ENCODE data around the gene COL19A1.

Gene COL19A1

DNA sequence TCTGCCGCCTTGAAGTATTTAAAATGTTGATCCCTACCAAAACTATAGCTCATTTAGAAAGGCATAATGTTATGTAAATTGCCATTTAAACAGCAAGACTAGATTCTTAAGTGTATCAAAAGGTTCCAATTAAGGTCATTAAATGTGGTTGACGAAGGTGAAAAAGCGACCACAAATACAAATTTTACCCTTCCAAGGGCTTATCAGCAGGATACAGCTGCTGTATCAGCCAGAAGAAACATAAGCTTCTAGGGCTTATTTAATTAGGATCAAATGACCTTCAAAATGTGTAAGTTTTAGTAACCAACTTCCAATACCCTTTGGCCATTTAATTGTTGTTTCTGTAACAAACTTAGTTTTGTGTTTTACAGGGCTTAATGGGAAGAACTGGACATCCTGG is 296.6 kb downstream of the COL19A1 start:
- H3K27ac ChIP-seq = no peak overlapping the region
- TF ChIP-seq, protein P1, sequence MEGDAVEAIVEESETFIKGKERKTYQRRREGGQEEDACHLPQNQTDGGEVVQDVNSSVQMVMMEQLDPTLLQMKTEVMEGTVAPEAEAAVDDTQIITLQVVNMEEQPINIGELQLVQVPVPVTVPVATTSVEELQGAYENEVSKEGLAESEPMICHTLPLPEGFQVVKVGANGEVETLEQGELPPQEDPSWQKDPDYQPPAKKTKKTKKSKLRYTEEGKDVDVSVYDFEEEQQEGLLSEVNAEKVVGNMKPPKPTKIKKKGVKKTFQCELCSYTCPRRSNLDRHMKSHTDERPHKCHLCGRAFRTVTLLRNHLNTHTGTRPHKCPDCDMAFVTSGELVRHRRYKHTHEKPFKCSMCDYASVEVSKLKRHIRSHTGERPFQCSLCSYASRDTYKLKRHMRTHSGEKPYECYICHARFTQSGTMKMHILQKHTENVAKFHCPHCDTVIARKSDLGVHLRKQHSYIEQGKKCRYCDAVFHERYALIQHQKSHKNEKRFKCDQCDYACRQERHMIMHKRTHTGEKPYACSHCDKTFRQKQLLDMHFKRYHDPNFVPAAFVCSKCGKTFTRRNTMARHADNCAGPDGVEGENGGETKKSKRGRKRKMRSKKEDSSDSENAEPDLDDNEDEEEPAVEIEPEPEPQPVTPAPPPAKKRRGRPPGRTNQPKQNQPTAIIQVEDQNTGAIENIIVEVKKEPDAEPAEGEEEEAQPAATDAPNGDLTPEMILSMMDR (IDR thresholded peaks at IDR 0.05) = no peak
- TF ChIP-seq ZFX (IDR thresholded peaks at IDR 0.05; ENCODE audit: borderline replicate concordance) = no peak

DNA sequence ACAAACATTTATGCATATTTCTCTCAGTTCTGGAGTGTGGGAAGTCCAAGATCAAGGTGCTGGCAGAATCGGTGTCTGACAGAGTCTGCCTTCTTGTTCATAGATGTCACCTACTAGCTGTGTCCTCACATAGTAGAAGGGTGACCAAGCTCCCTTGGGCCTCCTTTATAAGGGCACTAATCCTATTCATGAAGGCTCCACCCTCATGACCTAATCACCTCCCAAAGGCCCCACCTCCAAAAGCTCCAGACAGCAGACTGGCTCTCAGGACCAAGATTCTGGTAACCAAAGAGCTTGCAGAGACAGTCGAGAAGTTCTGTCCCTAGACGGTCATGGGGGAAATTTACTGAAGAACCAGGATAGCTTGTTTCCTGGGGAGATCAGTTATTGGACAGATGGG is 297.4 kb downstream of the COL19A1 start:
- H3K27ac ChIP-seq = no peak overlapping the region
- TF ChIP-seq, protein P1 (IDR thresholded peaks at IDR 0.05) = no peak
- TF ChIP-seq ZFX (IDR thresholded peaks at IDR 0.05; ENCODE audit: borderline replicate concordance) = no peak

DNA sequence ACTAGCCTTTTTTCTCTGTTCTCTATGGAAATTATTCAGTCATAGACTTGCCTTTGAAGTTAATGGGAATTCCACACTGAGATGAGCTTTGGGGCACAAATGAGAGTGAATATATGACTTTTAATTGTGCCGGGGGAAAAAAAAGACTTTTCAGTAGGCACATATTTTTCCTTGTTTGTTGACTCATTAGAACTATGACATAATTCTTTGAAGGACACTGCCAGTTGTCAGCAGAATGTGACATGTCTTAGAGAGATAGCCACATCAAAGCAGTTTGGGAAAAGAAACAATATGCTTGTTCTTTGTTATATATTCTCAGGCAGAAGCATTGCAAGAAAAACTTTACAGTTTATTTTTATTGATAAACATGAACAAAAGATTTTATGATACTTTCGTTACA is 298.2 kb downstream of the COL19A1 start:
- no peak for TF ChIP-seq ZFX (IDR thresholded peaks at IDR 0.05; ENCODE audit: borderline replicate concordance)
- TF ChIP-seq, protein P1 (IDR thresholded peaks at IDR 0.05) = no peak
- H3K27ac ChIP-seq = no peak overlapping the region

GRCh38 chr6:70166088-70166958 is 300.0 kb downstream of the COL19A1 start:
- TF ChIP-seq, protein P1 (IDR thresholded peaks at IDR 0.05) = peak; percentile 94
- no peak for TF ChIP-seq ZFX (IDR thresholded peaks at IDR 0.05; ENCODE audit: borderline replicate concordance)
- H3K27ac ChIP-seq = no peak overlapping the region

DNA sequence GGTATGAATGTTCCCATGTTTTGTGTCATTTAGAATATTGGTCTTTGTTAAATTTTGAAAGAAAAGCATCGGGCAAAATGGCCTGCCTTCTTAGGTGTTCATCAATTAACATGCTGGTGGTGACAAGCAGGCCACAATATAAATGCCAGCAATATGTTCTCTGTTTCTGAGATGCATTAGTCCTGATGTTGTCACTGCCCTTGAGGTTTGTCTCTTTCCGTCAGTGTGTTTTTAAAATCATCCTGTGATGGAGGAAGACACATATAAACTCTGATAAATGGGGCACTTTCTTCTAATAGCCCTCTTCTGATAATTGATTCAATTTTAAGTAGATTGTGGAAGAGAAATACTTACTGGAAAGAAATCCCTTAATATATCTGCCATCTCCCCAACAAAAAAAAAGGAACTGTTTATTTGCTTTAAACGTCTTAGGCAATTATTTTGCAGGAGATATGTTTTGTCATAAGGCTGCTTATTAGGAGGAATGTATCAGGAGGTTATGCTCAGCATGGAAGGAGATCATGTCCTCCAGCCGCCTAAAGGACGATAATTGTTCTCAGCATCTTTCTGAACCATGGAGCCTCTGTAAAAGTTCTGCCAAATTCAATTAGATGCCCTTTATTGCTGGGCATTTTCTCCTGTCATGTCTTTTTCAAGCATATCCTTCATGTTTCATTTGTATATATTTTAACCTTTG is 302.5 kb downstream of the COL19A1 start:
- TF ChIP-seq, protein P1 (IDR thresholded peaks at IDR 0.05) = no peak
- no peak for TF ChIP-seq ZFX (IDR thresholded peaks at IDR 0.05; ENCODE audit: borderline replicate concordance)
- no peak overlapping the region for H3K27ac ChIP-seq

- TF ChIP-seq, protein P1 (IDR thresholded peaks at IDR 0.05) = no peak
- no peak for TF ChIP-seq ZFX (IDR thresholded peaks at IDR 0.05; ENCODE audit: borderline replicate concordance)
- H3K27ac ChIP-seq = no peak overlapping the region
Observed at GRCh38 chr6:70171236-70171635, 304.9 kb downstream of the COL19A1 start.

DNA sequence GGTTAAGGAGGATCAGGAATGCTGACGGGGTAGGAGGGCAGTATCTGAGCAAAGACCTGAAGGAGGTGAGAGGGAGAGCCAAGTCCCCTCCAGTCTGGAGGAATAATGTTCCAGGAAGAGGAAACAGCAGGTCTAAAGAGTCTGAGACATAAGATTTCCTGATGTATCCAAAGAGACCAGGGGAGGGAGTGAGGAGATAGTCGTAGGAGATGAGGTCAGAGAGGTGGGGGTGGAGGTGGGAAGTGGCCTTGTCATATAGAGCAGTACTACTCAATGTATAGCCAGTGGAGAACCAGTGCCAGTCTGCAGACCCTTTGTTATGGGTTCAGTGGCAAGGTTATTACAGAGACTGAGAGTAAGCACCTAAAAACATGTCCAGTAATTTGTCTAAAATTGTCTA is 305.9 kb downstream of the COL19A1 start:
- no peak overlapping the region for H3K27ac ChIP-seq
- no peak for TF ChIP-seq ZFX (IDR thresholded peaks at IDR 0.05; ENCODE audit: borderline replicate concordance)
- TF ChIP-seq, protein P1 (IDR thresholded peaks at IDR 0.05) = no peak
